Measurements from ENCODE around the gene LEFTY1.
A peak's percentile ranks its signal among the peaks of the same experiment; 100 is the strongest.
"Not testable (repeated sequence)": the region's sequence is repeated elsewhere in the genome, so short reads cannot be mapped to it uniquely, and the experiment has no call there.

The LEFTY1 gene

GRCh38 chr1:225888898-225889601, at the start of gene LEFTY1:
Gene LEFTY1 (minus strand): TSS chr1:225889146. CDS start chr1:225889066, 80 bp downstream.
- DNase-seq: no peak

GRCh38 chr1:225937048-225937968, 48.4 kb upstream of the LEFTY1 start:
- no peak for DNase-seq

GRCh38 chr1:225936523-225936922, 47.6 kb upstream of the LEFTY1 start:
- DNase-seq: no peak

- DNase-seq: not testable (repeated sequence)
Measured at GRCh38 chr1:225936086-225936485, 47.1 kb upstream of the LEFTY1 start.

GRCh38 chr1:225934711-225935110, 45.8 kb upstream of the LEFTY1 start:
- DNase-seq: no peak

- DNase-seq: no peak
Measured at GRCh38 chr1:225933072-225933471, 44.1 kb upstream of the LEFTY1 start.

GRCh38 chr1:225931270-225932136, 42.6 kb upstream of the LEFTY1 start:
- DNase-seq: no peak

- DNase-seq: no peak
Measured at GRCh38 chr1:225930566-225930965, 41.6 kb upstream of the LEFTY1 start.

- DNase-seq: not testable (repeated sequence)
Measured at GRCh38 chr1:225929462-225929861, 40.5 kb upstream of the LEFTY1 start.

- DNase-seq: no peak
Measured at GRCh38 chr1:225928186-225929175, 39.5 kb upstream of the LEFTY1 start.

- no peak for DNase-seq
Measured at GRCh38 chr1:225926551-225927113, 37.7 kb upstream of the LEFTY1 start.

- peak; percentile 98 for DNase-seq
Measured at GRCh38 chr1:225923692-225924555, 35.0 kb upstream of the LEFTY1 start, which contains the start of gene PYCR2. Gene PYCR2 (minus strand): TSS chr1:225924250. CDS start chr1:225924110, 140 bp downstream.

GRCh38 chr1:225923381-225923691, 34.4 kb upstream of the LEFTY1 start:
- no peak for DNase-seq

- DNase-seq: no peak
Measured at GRCh38 chr1:225921734-225922709, 33.1 kb upstream of the LEFTY1 start.

- DNase-seq: no peak
Measured at GRCh38 chr1:225919906-225920305, 31.0 kb upstream of the LEFTY1 start.

GRCh38 chr1:225918280-225918679, 29.3 kb upstream of the LEFTY1 start:
- DNase-seq: no peak

GRCh38 chr1:225917536-225917935, 28.6 kb upstream of the LEFTY1 start:
- no peak for DNase-seq

GRCh38 chr1:225917101-225917500, 28.2 kb upstream of the LEFTY1 start:
- DNase-seq: no peak

GRCh38 chr1:225915538-225915991, 26.6 kb upstream of the LEFTY1 start:
- DNase-seq: peak; percentile 46

All from NCI-H1092 treated with DMSO at 0.1 percent for 48 hours (cell line).